Activated B cell treated with CpG ODN at 0.5 μM for 24 hours (primary cell): Measurements from ENCODE around the gene RCOR3. TPM values are rescaled to one million over a fixed set of nuclear protein-coding genes. Genes with fewer than 3 reads are reported as not detected.

Experiments used
- ATAC-seq: fragments of 200-7000 bp; cut with Tn5 transposase; one replicate; pipeline ENCODE4 v1.10.0; 2021; ENCODE audit warnings: low read depth, mild to moderate bottlenecking, moderate library complexity
- CTCF ChIA-PET: fragments of 350-600 bp; sonication (Branson Sonifier 250); formaldehyde crosslinking; loops from one replicate; lab custom pipeline; 2021; ENCODE audit warnings: antibody characterized with exemption; lab: Charles Lee
- POLR2A ChIA-PET: fragments of 350-600 bp; sonication (Branson Sonifier 250); formaldehyde crosslinking; loops from one replicate; lab custom pipeline; 2021; ENCODE audit warnings: antibody characterized with exemption; lab: Charles Lee
- DNase-seq: peaks from one replicate; pipeline ENCODE4 v3.0.0; 2022
- H3K27ac Mint-ChIP-seq: one replicate; pipeline ENCODE4 v1.8.0; 2020; ENCODE audit warnings: mixed read lengths
- H3K27me3 Mint-ChIP-seq: one replicate; pipeline ENCODE4 v1.8.0; 2021; ENCODE audit warnings: mixed read lengths
- H3K36me3 Mint-ChIP-seq: one replicate; pipeline ENCODE4 v1.8.0; 2021; ENCODE audit warnings: low read depth, mixed read lengths
- H3K4me1 Mint-ChIP-seq: one replicate; pipeline ENCODE4 v1.8.0; 2021; ENCODE audit warnings: mixed read lengths
- H3K4me3 Mint-ChIP-seq: one replicate; pipeline ENCODE4 v1.8.0; 2020; ENCODE audit warnings: mild to moderate bottlenecking, mixed read lengths
- H3K9me3 Mint-ChIP-seq: one replicate; pipeline ENCODE4 v1.8.0; 2020; ENCODE audit warnings: mixed read lengths
- intact Hi-C: fragments of 100-400 bp; cut with micrococcal nuclease; formaldehyde crosslinking; loops from one replicate; pipeline ENCODE4 v1.15.1; 2024
- total RNA-seq: library from RNA; stranded (reverse); gene quantifications from 2 replicates; pipeline ENCODE4 v1.2.3, GENCODE V29; 2022
- TF ChIP-seq, protein P1 (sequence below): fragments of 200-600 bp; IDR thresholded peaks from one replicate; pipeline ENCODE4 v1.8.0; 2022; ENCODE audit warnings: antibody characterized with exemption, mild to moderate bottlenecking

The RCOR3 gene
- total RNA-seq, result 59.3 and 72.3 TPM in 2 replicates

DNA sequence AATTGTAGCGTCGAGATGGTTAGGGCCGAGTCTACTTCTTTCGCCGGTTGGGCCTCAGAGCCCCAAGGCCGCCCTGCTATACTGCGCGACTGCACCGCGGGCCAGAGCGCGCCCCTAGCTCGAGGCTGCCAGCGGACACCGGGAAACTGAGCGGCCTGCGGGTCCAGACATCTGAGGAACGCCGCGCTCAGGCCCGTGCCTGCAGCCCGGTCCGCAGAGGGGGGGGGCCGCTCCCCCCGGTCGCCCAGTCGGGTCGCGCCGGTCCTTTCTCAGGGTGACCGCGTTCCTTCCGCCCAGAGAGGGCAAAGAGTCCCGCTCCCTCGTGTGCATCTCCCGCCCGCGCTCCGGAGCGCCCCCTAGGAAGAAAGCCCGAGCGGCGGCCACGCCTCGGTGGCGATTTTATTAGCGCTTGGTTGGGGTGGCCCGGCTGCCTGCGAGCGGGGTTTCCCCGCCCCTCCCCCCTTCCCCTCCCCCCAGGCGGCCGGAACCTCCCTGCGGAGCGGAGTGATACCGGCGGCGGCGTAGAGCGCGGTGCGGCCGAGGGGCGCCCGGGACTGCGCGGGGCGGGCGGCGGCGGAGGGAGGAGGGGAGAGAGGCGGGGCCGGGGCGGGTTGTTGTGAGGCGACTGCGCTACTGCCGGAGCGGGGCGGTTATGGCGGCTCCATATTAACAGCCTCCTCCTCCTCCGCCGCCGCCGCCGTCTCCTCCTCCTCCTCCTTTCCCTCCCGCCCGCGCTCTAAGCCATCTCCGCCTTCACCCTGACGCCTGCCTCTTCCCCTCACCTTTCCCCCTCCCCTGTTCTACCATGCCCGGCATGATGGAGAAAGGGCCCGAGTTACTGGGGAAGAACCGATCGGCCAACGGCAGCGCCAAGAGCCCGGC, at the start of gene RCOR3:
Gene RCOR3, plus strand, starts transcription at position 611 of the 882 bp plus-strand sequence. Its CDS starts 195 bp downstream, at position 806.
- Mint-ChIP-seq H3K4me1 (peaks cover 20% of the 10 kb centered on the region), H3K36me3 (peaks cover 17% of the 10 kb centered on the region), H3K27ac (peak within 1 kb of the TSS; percentile 97), H3K27me3 (no peaks in the 10 kb centered on the region), H3K9me3 (no peaks in the 10 kb centered on the region), H3K4me3 (peak within 1 kb of the TSS; percentile 93)
- peak; percentile 75 for ATAC-seq
- POLR2A ChIA-PET, result interaction anchor here (0.6 to 3.2 kb wide), 8 partner anchors 49 to 1010 kb away, joined by 3 to 11 read pairs (median 4); partner anchors contain the start of gene TRAF5
- TF ChIP-seq, protein P1, sequence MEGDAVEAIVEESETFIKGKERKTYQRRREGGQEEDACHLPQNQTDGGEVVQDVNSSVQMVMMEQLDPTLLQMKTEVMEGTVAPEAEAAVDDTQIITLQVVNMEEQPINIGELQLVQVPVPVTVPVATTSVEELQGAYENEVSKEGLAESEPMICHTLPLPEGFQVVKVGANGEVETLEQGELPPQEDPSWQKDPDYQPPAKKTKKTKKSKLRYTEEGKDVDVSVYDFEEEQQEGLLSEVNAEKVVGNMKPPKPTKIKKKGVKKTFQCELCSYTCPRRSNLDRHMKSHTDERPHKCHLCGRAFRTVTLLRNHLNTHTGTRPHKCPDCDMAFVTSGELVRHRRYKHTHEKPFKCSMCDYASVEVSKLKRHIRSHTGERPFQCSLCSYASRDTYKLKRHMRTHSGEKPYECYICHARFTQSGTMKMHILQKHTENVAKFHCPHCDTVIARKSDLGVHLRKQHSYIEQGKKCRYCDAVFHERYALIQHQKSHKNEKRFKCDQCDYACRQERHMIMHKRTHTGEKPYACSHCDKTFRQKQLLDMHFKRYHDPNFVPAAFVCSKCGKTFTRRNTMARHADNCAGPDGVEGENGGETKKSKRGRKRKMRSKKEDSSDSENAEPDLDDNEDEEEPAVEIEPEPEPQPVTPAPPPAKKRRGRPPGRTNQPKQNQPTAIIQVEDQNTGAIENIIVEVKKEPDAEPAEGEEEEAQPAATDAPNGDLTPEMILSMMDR, result peak; percentile 59
- intact Hi-C loops, result loop anchor here (1.0 to 10.0 kb wide), 14 partner anchors 68 to 1756 kb away; partner anchors contain the start of genes ANGEL2, C1orf74, DTL and HHAT
- DNase-seq, result peak; percentile 86
- CTCF ChIA-PET, result interaction anchor here (1.1 to 1.4 kb wide), 3 partner anchors 94 to 255 kb away, joined by 3 to 6 read pairs (median 3); no protein-coding TSS in a partner anchor

DNA sequence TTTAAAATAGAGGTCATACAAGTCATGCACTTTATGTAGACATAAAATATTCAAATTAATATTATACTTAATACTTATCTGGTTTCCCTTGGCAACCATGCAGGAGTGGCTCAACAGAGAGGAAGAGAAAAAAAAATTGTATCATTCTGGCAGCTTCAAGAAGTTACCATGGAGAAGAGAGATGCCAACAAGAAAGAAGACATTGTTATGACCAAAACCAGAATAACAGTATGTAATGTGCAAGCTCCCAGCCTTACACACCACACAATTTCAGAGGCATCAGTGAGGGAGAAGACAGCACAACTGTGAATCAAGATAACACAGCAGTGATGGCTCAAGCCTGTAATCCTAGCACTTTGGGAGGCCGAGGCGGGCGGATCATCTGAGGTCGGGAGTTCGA, 49.1 kb upstream of the RCOR3 start:
- Mint-ChIP-seq H3K4me1 (no peaks in the 10 kb centered on the region), H3K27me3 (peaks cover 6% of the 10 kb centered on the region), H3K4me3 (no peak overlapping the region), H3K27ac (no peak overlapping the region), H3K36me3 (no peaks in the 10 kb centered on the region), H3K9me3 (no peaks in the 10 kb centered on the region)
- DNase-seq (no peak), ATAC-seq (no peak)
- TF ChIP-seq, protein P1, result no peak
- POLR2A ChIA-PET, result no interaction called here
- intact Hi-C loops, result no loop called here
- CTCF ChIA-PET, result no interaction called here

DNA sequence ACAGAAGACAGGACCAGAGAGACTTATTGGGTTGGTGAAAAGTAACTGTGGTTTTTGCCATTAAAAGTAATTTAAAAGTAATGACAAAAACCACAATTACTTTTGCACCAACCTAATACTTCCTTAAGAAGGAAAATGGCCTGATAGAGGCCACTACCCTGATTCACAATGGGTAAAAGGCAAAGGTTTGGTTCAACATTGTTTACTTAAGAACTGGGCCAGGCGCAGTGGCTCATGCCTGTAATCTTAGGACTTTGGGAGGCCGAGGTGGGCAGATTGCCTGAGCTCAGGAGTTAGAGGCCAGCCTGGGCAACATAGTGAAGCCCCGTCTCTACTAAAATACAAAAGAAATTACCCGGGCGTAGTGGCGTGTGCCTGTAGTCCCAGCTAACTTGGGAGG, 48.2 kb upstream of the RCOR3 start:
- Mint-ChIP-seq H3K9me3 (no peaks in the 10 kb centered on the region), H3K4me1 (no peaks in the 10 kb centered on the region), H3K27ac (no peak overlapping the region), H3K36me3 (no peaks in the 10 kb centered on the region), H3K4me3 (no peak overlapping the region), H3K27me3 (peaks cover 6% of the 10 kb centered on the region)
- no peak for DNase-seq
- intact Hi-C loops, result no loop called here
- ChIA-PET POLR2A (no interaction called here), CTCF (no interaction called here)
- ATAC-seq, result no peak
- TF ChIP-seq, protein P1, result no peak

DNA sequence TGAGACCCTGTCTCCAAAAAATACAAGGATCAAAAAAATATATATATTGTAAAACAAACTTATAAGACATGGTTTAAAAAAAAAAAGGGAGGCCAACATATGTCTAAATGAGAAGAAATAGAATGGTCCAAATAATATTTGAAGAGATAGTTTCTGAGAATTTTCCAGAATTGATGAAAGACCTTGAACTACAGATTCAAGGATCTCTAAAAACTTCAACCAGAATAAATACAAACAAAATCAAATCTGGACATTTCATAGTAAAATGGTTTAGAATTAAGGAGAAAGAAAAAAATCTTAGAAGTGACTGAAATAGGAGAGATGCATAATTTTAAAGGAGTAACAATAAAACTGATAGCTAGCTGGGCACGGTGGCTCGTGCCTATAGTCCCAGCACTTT, 45.5 kb upstream of the RCOR3 start:
- CTCF ChIA-PET, result no interaction called here
- TF ChIP-seq, protein P1, result no peak
- H3K4me3 Mint-ChIP-seq, result no peak overlapping the region

GRCh38 chr1:211215577-211215976, 43.6 kb upstream of the RCOR3 start:
- Mint-ChIP-seq H3K4me1 (no peaks in the 10 kb centered on the region), H3K4me3 (no peak overlapping the region), H3K36me3 (no peaks in the 10 kb centered on the region), H3K27ac (no peak overlapping the region), H3K9me3 (no peaks in the 10 kb centered on the region), H3K27me3 (peaks cover 10% of the 10 kb centered on the region)
- intact Hi-C loops, result no loop called here
- no peak for DNase-seq
- TF ChIP-seq, protein P1, result no peak
- POLR2A ChIA-PET, result no interaction called here
- CTCF ChIA-PET, result no interaction called here
- no peak for ATAC-seq

More for the DNA sequence above, 45.5 kb upstream of the RCOR3 start:
- Mint-ChIP-seq H3K27me3 (peaks cover 8% of the 10 kb centered on the region), H3K27ac (no peak overlapping the region), H3K36me3 (no peaks in the 10 kb centered on the region), H3K4me1 (no peaks in the 10 kb centered on the region), H3K9me3 (no peaks in the 10 kb centered on the region)
- ATAC-seq, result no peak
- POLR2A ChIA-PET, result no interaction called here
- intact Hi-C loops, result no loop called here
- no peak for DNase-seq
